IPS-18a (cell line): ENCODE results near the gene METTL25B.
A peak's percentile ranks its signal among the peaks of the same experiment; 100 is the strongest.

Source experiments
- H3K27ac ChIP-seq: one replicate; pipeline ENCODE4 v1.5.1; 2013; ENCODE audit warnings: low read length
- H3K27me3 ChIP-seq: one replicate; pipeline ENCODE4 v1.6.1; 2013; ENCODE audit warnings: mild to moderate bottlenecking, low read length; ENCODE audit not compliant: control insufficient read depth, insufficient read depth
- H3K36me3 ChIP-seq: one replicate; pipeline ENCODE4 v1.6.1; 2013; ENCODE audit warnings: low read depth, low read length; ENCODE audit not compliant: control insufficient read depth
- H3K4me1 ChIP-seq: one replicate; pipeline ENCODE4 v1.6.1; 2013; ENCODE audit warnings: low read depth, low read length; ENCODE audit not compliant: control insufficient read depth
- H3K4me3 ChIP-seq: one replicate; pipeline ENCODE4 v1.5.1; 2013; ENCODE audit warnings: low read length
- H3K9ac ChIP-seq: one replicate; pipeline ENCODE4 v1.6.1; 2013; ENCODE audit warnings: mild to moderate bottlenecking, low read length, moderate library complexity
- H3K9me3 ChIP-seq: one replicate; pipeline ENCODE4 v1.6.1; 2013; ENCODE audit warnings: low read depth, low read length; ENCODE audit not compliant: control insufficient read depth

Gene METTL25B

DNA sequence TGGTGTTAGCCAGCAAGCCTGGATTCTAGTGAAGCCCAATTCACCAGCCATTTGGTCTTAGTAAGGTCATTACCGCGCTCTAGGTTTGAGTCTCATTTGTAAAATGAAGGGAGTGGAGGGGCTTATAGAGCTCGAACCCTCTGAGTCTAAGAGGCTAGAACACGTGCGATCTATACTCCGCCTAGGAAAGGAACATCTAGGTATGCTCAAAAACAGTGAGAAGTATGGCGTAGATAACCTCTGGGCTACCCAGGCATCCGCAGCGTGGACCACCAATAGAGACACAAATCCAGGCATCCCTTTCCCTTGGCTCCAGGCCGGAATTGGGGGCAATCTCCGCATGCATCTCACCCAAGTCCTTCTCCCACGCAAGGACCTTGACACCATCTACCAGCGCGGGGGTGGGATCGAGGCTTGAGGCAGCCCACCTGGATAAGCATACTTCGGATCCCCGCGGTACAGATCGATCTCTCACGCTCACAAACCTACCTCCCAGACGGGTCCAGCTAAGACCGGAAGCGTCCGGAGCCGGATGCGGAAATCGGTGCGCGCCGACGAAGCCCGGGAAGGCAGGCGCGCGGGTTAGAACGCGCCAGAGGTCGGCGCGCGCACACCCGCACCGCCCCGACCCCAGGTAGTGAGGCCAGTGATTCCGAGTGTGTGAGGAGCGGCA, at the start of gene METTL25B:
METTL25B (plus strand) TSS at position 544 of the 673 bp plus-strand sequence. CDS start 636 bp downstream, outside the sequence.
- peak within 1 kb of the TSS; percentile 80 for H3K27ac ChIP-seq
- H3K4me1 ChIP-seq: peaks cover 20% of the 10 kb centered on the region

GRCh38 chr1:156680056-156680455, 48.2 kb upstream of the METTL25B start:
- H3K9me3 ChIP-seq: no peaks in the 10 kb centered on the region
- H3K27me3 ChIP-seq: peaks cover 9% of the 10 kb centered on the region
- H3K9ac ChIP-seq: no peak overlapping the region
- H3K4me3 ChIP-seq: no peak overlapping the region
- no peak overlapping the region for H3K27ac ChIP-seq
- H3K36me3 ChIP-seq: peaks cover 4% of the 10 kb centered on the region
- peaks cover 12% of the 10 kb centered on the region for H3K4me1 ChIP-seq

More for the DNA sequence above, at the start of gene METTL25B:
- Histone ChIP-seq H3K36me3 (peaks cover 29% of the 10 kb centered on the region), H3K4me3 (peak within 1 kb of the TSS; percentile 100), H3K27me3 (no peaks in the 10 kb centered on the region), H3K9me3 (no peaks in the 10 kb centered on the region), H3K9ac (peak within 1 kb of the TSS; percentile 89)

DNA sequence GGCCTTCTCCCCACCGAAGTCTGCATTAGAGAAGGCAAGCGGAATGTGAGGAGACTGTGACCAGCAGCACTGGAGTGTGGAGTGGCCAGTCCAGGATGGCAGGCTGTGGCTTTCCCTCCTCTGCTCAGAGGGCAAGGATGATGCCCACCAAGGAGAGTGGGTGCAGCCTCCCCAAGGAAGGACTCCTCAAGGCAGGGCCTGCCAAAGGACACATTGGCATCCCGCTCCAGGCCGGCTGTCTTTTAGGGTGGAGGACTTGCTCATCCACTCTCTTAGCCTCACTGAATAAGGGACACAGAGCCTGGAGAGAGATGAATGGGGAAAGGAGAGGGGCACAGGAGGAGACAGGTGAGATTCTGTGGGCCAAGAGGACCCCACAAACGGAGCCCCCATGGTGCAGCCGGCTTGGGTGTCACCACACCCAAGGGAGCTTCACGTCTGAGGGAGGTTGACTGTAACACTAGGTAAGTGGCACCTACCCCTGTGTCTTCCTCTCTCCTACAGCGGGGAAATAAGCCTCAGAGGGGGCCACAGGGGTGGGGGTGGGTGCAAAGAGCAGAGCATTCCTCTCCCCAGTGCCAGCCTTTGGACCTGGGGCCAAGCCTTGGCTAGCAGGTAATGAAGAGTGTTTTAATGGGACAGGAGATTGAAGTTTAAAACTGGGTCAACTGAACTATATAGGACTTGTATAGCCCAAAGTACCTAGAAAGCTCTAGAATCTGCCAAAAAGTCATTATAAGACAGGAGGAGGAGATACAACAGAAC, 46.9 kb upstream of the METTL25B start:
- Histone ChIP-seq H3K36me3 (no peaks in the 10 kb centered on the region), H3K9ac (no peak overlapping the region), H3K27me3 (peaks cover 5% of the 10 kb centered on the region), H3K27ac (no peak overlapping the region), H3K4me1 (peaks cover 6% of the 10 kb centered on the region), H3K4me3 (no peak overlapping the region), H3K9me3 (no peaks in the 10 kb centered on the region)

GRCh38 chr1:156682166-156682890, 45.9 kb upstream of the METTL25B start:
- Histone ChIP-seq H3K27ac (no peak overlapping the region), H3K36me3 (no peaks in the 10 kb centered on the region), H3K9me3 (no peaks in the 10 kb centered on the region), H3K27me3 (peaks cover 3% of the 10 kb centered on the region), H3K4me3 (no peak overlapping the region), H3K9ac (no peak overlapping the region), H3K4me1 (peaks cover 6% of the 10 kb centered on the region)

DNA sequence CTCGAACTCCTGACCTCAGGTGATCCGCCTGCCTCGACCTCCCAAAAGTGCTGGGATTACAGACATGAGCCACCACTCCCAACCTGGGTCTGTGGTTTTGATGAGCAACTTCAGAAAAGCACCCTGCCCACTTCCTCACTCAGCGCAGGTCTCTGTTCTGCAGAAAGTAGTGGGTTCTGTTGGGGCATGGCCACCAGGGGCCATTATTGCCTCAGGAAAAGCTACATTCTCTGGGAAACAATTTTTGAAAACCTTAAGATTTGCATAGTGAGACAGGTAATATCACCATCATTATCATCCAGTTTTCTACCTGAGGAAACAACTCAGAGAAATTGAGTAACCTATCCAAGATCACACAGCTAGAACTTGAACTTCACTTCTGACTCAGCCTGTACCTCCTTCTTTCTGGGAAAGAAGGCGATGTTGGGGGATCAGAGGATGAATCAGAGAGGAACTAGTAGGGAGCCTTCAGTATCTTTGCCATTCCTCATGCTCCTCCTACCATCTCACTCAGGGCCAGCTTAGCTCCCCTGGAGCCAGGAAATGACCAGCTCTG, 44.0 kb upstream of the METTL25B start:
- H3K27ac ChIP-seq: no peak overlapping the region
- no peak overlapping the region for H3K9ac ChIP-seq
- H3K27me3 ChIP-seq: no peaks in the 10 kb centered on the region
- H3K4me1 ChIP-seq: peaks cover 3% of the 10 kb centered on the region
- no peak overlapping the region for H3K4me3 ChIP-seq
- H3K9me3 ChIP-seq: no peaks in the 10 kb centered on the region
- no peaks in the 10 kb centered on the region for H3K36me3 ChIP-seq

- Histone ChIP-seq H3K4me1 (peaks cover 48% of the 10 kb centered on the region), H3K36me3 (no peaks in the 10 kb centered on the region), H3K27ac (no peak overlapping the region), H3K9me3 (no peaks in the 10 kb centered on the region), H3K27me3 (peaks cover 20% of the 10 kb centered on the region), H3K9ac (no peak overlapping the region), H3K4me3 (peak overlapping the region; percentile 48)
Measured at GRCh38 chr1:156689035-156689952, 39.0 kb upstream of the METTL25B start.

DNA sequence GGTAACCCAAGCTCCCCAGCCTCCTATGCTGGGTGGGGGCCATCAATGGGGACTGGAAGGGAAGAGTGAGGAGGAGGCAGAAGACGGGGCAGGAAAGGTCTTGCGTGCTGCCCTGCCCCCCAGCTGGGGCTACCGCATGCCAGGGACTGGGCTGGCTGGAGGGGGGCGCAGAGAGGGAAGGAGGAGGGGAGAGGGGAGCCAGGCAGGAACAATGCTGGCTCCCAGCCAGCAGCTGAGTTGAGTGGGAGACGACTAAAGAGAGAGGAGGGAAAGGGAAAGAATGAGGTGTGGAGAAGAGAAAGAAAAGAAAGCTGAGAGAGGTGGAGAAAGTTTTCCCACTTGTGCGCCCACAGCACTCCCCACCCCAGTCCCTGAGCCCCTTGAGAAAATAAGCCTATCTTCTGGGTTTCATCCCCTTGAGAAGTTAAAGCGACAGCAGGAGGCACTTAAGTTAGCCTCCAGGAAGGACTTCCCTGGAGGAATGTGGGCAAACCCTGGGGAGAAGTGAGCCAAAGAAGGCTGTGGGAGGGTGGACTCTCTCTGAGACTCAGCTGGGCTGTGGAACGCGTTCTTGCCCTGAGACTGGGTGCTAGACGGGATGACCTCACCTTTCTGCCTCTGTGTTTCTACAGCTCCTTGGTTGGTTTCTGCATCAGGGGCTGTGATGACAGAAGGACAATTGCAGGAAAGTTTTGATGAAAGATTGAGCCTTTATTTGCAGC, 38.2 kb upstream of the METTL25B start:
- H3K4me1 ChIP-seq: peaks cover 53% of the 10 kb centered on the region
- H3K36me3 ChIP-seq: no peaks in the 10 kb centered on the region
- H3K27me3 ChIP-seq: peaks cover 20% of the 10 kb centered on the region
- no peaks in the 10 kb centered on the region for H3K9me3 ChIP-seq
- peak overlapping the region; percentile 48 for H3K4me3 ChIP-seq
- no peak overlapping the region for H3K9ac ChIP-seq
- no peak overlapping the region for H3K27ac ChIP-seq

GRCh38 chr1:156690675-156691036, 37.6 kb upstream of the METTL25B start:
- H3K27ac ChIP-seq: no peak overlapping the region
- H3K27me3 ChIP-seq: peaks cover 20% of the 10 kb centered on the region
- H3K4me3 ChIP-seq: peak overlapping the region; percentile 52
- peaks cover 53% of the 10 kb centered on the region for H3K4me1 ChIP-seq
- no peaks in the 10 kb centered on the region for H3K36me3 ChIP-seq
- no peaks in the 10 kb centered on the region for H3K9me3 ChIP-seq
- H3K9ac ChIP-seq: no peak overlapping the region

DNA sequence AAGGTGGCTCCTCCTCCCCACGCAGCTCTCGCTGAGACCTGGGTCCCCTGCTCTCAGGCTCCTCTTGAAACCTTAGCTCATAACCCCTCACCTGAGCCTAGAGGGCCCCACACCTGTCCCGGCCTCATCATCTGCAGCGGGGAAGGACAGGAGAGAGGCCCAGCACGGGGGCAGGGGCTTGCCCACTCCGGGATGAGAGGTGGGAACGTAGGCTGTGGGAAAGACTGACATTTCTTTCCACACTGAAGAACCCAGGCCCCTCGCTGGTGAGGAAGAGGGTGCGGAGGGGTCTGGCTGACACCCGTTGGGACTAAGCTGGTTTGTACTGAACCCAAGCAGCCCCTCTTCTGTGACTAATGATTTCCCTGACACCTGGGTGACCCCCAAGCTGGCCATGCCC, 37.1 kb upstream of the METTL25B start:
- Histone ChIP-seq H3K4me1 (peaks cover 53% of the 10 kb centered on the region), H3K4me3 (peak overlapping the region; percentile 52), H3K9ac (no peak overlapping the region), H3K27ac (no peak overlapping the region), H3K9me3 (no peaks in the 10 kb centered on the region), H3K27me3 (peaks cover 20% of the 10 kb centered on the region), H3K36me3 (no peaks in the 10 kb centered on the region)

- H3K27ac ChIP-seq: no peak overlapping the region
- H3K9ac ChIP-seq: peak overlapping the region; percentile 48
- no peaks in the 10 kb centered on the region for H3K36me3 ChIP-seq
- H3K4me1 ChIP-seq: peaks cover 53% of the 10 kb centered on the region
- H3K27me3 ChIP-seq: peaks cover 20% of the 10 kb centered on the region
- peak overlapping the region; percentile 52 for H3K4me3 ChIP-seq
- H3K9me3 ChIP-seq: no peaks in the 10 kb centered on the region
Measured at GRCh38 chr1:156691665-156692440, 36.4 kb upstream of the METTL25B start.
